GM12892 (cell line): ENCODE data around the gene GALNTL6.

Source experiments
- POLR2A ChIP-seq: IDR thresholded peaks from 2 replicates; pipeline ENCODE4 v1.6.1; 2011; ENCODE audit warnings: low read depth, low read length, control low read depth
- POLR2AphosphoS5 ChIP-seq: IDR thresholded peaks from 2 replicates; pipeline ENCODE4 v1.6.1; 2011; ENCODE audit warnings: low read depth, low read length, control low read depth
- TAF1 ChIP-seq: IDR thresholded peaks from 2 replicates; pipeline ENCODE4 v1.6.1; 2011; ENCODE audit warnings: low read depth, mild to moderate bottlenecking, control low read depth, low read length, borderline replicate concordance

DNA sequence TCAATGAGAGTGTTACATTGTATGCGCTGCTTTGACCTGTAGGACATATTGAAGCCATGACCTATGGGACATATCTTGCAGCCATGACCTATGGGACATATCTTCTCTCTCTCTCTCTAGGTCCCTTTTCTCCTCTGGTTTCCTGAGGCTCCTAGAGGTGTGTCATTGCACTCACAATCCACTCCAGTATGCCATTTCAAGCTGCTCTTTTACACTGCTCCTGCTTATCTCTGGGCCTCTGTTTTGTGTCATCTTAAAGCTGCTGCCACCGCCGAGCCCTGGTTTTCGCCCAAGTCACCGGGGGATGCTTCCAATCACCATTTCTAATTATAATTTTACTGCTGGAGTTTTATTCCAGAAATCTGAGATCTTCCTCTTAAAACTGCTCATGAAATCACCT, 336.1 kb downstream of the GALNTL6 start:
- TF ChIP-seq POLR2A (no peak), POLR2AphosphoS5 (no peak), TAF1 (no peak)
